HUES6 (cell line): Measurements from ENCODE around the gene MMADHC.

Source experiments
- H3K27ac ChIP-seq: 2 replicates; pipeline ENCODE4 v1.7.0; 2013; ENCODE audit warnings: low read depth, mild to moderate bottlenecking, low read length, inconsistent platforms
- H3K27me3 ChIP-seq: 2 replicates; pipeline ENCODE4 v1.6.1; 2013; ENCODE audit warnings: low read length; ENCODE audit not compliant: control insufficient read depth, insufficient read depth
- H3K36me3 ChIP-seq: 2 replicates; pipeline ENCODE4 v1.6.1; 2013; ENCODE audit warnings: low read length; ENCODE audit not compliant: control insufficient read depth, insufficient read depth
- H3K4me1 ChIP-seq: 2 replicates; pipeline ENCODE4 v1.6.1; 2013; ENCODE audit warnings: low read length; ENCODE audit not compliant: control insufficient read depth, insufficient read depth
- H3K4me3 ChIP-seq: 2 replicates; pipeline ENCODE4 v1.5.1; 2013; ENCODE audit warnings: low read depth, low read length
- H3K9ac ChIP-seq: one replicate; pipeline ENCODE4 v1.6.1; 2013; ENCODE audit warnings: mild to moderate bottlenecking, low read length
- H3K9me3 ChIP-seq: 2 replicates; pipeline ENCODE4 v1.6.1; 2013; ENCODE audit warnings: low read depth, low read length; ENCODE audit not compliant: control insufficient read depth, insufficient read depth

MMADHC gene

GRCh38 chr2:149587220-149587949 lies at the start of gene MMADHC:
MMADHC (minus strand) TSS chr2:149587775; CDS start chr2:149587097, 678 bp downstream.
- H3K9ac ChIP-seq, result peak within 1 kb of the TSS; percentile 91
- no peaks in the 10 kb centered on the region for H3K9me3 ChIP-seq
- peaks cover 28% of the 10 kb centered on the region for H3K36me3 ChIP-seq
- H3K27ac ChIP-seq, result peak within 1 kb of the TSS; percentile 77
- H3K4me1 ChIP-seq, result no peaks in the 10 kb centered on the region; the same call in 1 of the 2 replicates
- H3K27me3 ChIP-seq, result no peaks in the 10 kb centered on the region
- H3K4me3 ChIP-seq, result peak within 1 kb of the TSS; percentile 85

DNA sequence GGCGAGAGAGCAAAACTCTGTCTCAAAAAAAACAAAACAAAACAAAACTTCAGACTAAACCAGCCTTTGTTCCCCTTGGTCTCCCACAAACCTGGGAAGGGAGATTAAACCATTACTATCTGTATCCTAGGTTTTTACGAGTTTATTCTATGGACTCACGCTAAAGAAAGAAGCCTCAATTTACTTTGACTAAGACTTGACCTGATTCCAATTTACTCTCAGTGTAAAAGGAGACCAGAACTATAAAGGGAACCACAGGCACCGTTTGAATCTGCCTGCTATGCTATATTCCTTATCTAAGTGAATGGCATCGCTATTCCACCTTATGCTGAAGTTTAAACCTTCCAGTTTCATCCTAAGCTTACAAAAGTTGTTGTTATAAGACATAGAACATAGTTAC lies 46.5 kb upstream of the MMADHC start:
- Histone ChIP-seq H3K36me3 (no peaks in the 10 kb centered on the region), H3K27ac (no peak overlapping the region), H3K9me3 (no peaks in the 10 kb centered on the region), H3K4me3 (no peak overlapping the region), H3K27me3 (no peaks in the 10 kb centered on the region), H3K9ac (no peak overlapping the region), H3K4me1 (no peaks in the 10 kb centered on the region)

DNA sequence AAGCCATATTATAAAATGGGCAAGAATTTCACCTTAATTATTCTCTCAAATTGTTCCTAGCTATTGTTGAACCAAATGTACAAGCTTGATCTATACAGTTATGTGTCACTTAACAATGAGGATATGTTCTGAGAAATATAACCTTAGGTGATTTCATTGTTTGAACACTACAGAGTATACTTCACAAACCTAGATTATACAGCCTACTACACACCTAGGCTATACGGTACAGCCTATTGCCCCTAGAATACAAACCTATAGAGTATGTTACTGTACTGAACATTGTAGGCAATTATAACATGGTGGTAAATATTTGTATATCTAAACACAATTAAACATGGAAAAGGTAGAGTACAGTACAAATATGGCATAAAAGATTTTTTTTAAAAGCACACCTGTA lies 42.9 kb upstream of the MMADHC start:
- no peak overlapping the region for H3K27ac ChIP-seq
- no peaks in the 10 kb centered on the region for H3K4me1 ChIP-seq
- no peaks in the 10 kb centered on the region for H3K27me3 ChIP-seq
- no peaks in the 10 kb centered on the region for H3K9me3 ChIP-seq
- H3K4me3 ChIP-seq, result no peak overlapping the region
- H3K9ac ChIP-seq, result no peak overlapping the region
- H3K36me3 ChIP-seq, result no peaks in the 10 kb centered on the region

DNA sequence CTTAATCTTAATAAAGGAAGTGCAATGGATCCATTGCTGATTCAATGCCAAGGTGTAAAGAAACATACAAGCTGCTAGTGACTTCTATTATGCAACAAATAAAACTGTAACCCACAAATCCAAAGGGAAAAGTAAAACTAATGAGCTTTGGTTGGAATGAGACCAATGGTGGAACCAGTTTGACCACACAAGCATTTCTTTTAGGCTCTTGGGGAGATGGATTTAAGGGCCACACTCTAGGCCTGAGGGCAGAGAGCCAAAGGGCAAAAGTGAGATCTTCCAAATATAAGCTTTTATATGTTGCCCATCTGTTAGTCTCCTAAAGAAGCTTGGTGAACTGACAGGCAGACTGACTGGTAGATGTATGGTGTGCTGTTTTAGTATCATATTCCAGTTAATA lies 41.5 kb upstream of the MMADHC start:
- no peaks in the 10 kb centered on the region for H3K36me3 ChIP-seq
- no peaks in the 10 kb centered on the region for H3K4me1 ChIP-seq
- no peaks in the 10 kb centered on the region for H3K27me3 ChIP-seq
- H3K4me3 ChIP-seq, result no peak overlapping the region
- no peak overlapping the region for H3K27ac ChIP-seq
- H3K9me3 ChIP-seq, result no peaks in the 10 kb centered on the region
- no peak overlapping the region for H3K9ac ChIP-seq

- Histone ChIP-seq H3K27me3 (no peaks in the 10 kb centered on the region), H3K4me1 (no peaks in the 10 kb centered on the region), H3K36me3 (no peaks in the 10 kb centered on the region), H3K4me3 (no peak overlapping the region), H3K9ac (no peak overlapping the region), H3K27ac (no peak overlapping the region), H3K9me3 (no peaks in the 10 kb centered on the region)
Observed at GRCh38 chr2:149627111-149627801, 39.7 kb upstream of the MMADHC start.

DNA sequence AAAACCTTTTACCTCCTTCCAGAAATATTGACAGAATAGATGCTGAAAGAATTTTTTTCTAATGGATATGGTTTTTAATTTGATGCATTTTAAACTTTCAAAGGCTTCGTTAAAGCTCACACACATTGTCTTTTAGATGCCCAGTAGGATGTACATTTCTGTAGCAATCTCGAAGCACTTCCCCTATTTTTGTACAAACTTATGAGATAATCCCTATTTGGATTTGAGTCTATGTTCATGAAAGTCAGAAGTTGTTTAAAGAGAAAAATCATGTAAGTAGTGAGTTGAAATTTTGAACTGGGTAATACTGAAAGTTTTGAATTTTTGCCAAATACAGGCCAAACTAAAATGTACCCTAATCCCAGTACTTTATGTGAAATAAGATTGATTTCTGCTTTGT lies 38.1 kb upstream of the MMADHC start:
- Histone ChIP-seq H3K36me3 (no peaks in the 10 kb centered on the region), H3K27me3 (no peaks in the 10 kb centered on the region), H3K4me3 (no peak overlapping the region), H3K4me1 (no peaks in the 10 kb centered on the region), H3K9me3 (no peaks in the 10 kb centered on the region), H3K9ac (no peak overlapping the region), H3K27ac (no peak overlapping the region)

- H3K27ac ChIP-seq, result no peak overlapping the region
- H3K36me3 ChIP-seq, result no peaks in the 10 kb centered on the region
- H3K9me3 ChIP-seq, result no peaks in the 10 kb centered on the region
- no peaks in the 10 kb centered on the region for H3K4me1 ChIP-seq
- H3K4me3 ChIP-seq, result no peak overlapping the region
- H3K27me3 ChIP-seq, result no peaks in the 10 kb centered on the region
- no peak overlapping the region for H3K9ac ChIP-seq
Observed at GRCh38 chr2:149625271-149625670, 37.7 kb upstream of the MMADHC start.

- H3K4me1 ChIP-seq, result no peaks in the 10 kb centered on the region
- H3K9ac ChIP-seq, result no peak overlapping the region
- H3K27ac ChIP-seq, result no peak overlapping the region
- no peaks in the 10 kb centered on the region for H3K27me3 ChIP-seq
- H3K9me3 ChIP-seq, result no peaks in the 10 kb centered on the region
- no peak overlapping the region for H3K4me3 ChIP-seq
- H3K36me3 ChIP-seq, result no peaks in the 10 kb centered on the region
Observed at GRCh38 chr2:149622343-149622742, 34.8 kb upstream of the MMADHC start.

- H3K36me3 ChIP-seq, result no peaks in the 10 kb centered on the region
- no peak overlapping the region for H3K4me3 ChIP-seq
- H3K4me1 ChIP-seq, result no peaks in the 10 kb centered on the region
- H3K9me3 ChIP-seq, result no peaks in the 10 kb centered on the region
- H3K27ac ChIP-seq, result no peak overlapping the region
- no peaks in the 10 kb centered on the region for H3K27me3 ChIP-seq
- H3K9ac ChIP-seq, result no peak overlapping the region
Observed at GRCh38 chr2:149617476-149617875, 29.9 kb upstream of the MMADHC start.

- Histone ChIP-seq H3K4me1 (no peaks in the 10 kb centered on the region), H3K36me3 (no peaks in the 10 kb centered on the region), H3K4me3 (no peak overlapping the region), H3K27me3 (no peaks in the 10 kb centered on the region), H3K9ac (no peak overlapping the region), H3K27ac (no peak overlapping the region), H3K9me3 (no peaks in the 10 kb centered on the region)
Observed at GRCh38 chr2:149616681-149617456, 29.3 kb upstream of the MMADHC start.

DNA sequence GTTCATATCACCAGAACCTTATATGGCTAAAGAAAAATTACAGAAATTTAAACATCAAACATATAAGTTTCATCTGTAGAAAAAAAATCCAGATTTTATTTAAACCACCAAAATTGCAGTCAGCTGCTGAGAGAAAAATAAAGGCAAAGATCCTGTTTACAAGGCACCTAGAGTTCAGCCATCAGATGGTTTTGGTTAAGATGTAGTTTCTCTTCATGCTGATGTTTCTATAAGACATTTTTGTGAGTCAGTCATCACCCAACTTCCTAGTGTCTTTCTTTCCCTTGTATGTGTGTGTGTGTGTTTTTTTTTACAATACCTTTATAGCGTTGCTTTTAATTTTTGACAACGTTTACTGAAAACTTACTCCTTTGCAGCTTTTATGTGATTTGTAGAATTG lies 26.1 kb upstream of the MMADHC start:
- Histone ChIP-seq H3K4me3 (no peak overlapping the region), H3K4me1 (no peaks in the 10 kb centered on the region), H3K27me3 (no peaks in the 10 kb centered on the region), H3K27ac (no peak overlapping the region), H3K9me3 (no peaks in the 10 kb centered on the region), H3K36me3 (no peaks in the 10 kb centered on the region), H3K9ac (no peak overlapping the region)
